ENCODE results near the gene TMX2.

GRCh38 chr11:57698843-57699365, 13.5 kb upstream of the TMX2 start:
- TF ChIP-seq CTCF (IDR thresholded peaks at IDR 0.05; ENCODE audit: poor library complexity, severe bottlenecking) (no peak), POLR2AphosphoS5 (IDR thresholded peaks at IDR 0.05) (no peak), EP300 (conservative IDR thresholded peaks at IDR 0.05; ENCODE audit: poor library complexity, severe bottlenecking) (no peak), EZH2 (IDR thresholded peaks at IDR 0.05; ENCODE audit: borderline replicate concordance, insufficient read depth, low read length, poor library complexity, severe bottlenecking) (no peak)
